ENCODE results near the gene AHRR.
"Not testable (repeated sequence)": the region's sequence is repeated elsewhere in the genome, so short reads cannot be mapped to it uniquely, and the experiment has no call there.

AHRR gene

DNA sequence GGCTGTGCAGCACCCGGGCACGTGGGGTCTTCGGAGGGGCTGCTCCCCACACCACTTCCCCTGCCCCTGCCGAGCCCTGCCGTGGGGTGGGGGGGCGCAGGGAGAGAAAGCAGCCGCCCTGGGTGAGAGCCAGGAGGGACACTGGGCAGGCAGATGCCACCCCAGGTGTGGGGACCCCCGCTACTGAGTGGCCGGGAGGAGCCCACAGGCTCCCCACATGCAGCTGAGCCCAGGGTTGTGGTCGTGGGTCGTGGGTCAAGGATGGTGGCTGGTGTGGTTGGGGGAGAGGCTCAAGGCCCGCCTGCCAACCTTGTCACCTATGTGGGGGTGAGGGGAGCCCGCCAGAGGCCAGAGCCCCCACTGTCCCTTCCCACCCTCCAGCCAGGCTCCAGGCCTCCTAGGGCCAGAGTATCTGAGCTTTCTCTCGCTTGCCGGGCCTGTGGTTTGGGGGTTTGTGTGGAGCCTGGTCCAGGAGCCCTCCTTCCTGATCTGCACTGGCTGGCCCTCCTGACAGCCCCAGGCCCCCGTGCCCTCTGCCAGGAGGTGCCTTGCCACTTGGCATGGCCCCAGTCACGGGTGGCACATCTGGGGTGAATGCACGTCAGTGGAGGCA, 157.0 kb downstream of the AHRR start:
- DNase-seq = no peak

DNA sequence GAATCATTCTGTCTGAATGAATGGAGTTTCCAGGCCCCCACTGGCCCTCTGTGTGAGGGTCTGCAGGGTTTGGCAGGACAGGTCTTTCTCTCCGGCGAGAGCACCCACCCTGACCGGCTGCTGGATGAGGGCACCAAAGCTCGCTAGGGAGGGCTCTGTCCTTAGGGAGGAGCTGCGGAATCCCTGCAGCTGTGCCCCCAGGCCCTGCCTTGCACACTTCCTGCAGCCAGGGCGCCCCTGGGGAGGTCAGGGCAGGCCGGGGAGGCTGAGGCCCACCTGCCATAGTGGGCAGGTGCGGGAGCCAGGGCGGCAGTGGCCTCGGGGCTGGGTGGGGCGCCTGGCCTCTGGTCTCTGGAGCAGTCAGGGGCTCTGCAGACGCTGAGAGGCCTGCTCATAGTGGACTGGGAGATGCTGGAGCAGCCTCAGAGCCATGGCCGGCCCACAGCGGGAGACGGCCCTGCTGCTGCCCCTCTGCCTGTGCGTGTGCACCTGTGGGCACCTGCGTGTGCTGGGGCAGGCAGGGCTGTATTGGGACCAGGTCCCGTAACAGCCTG, 157.5 kb downstream of the AHRR start:
- DNase-seq = no peak

DNA sequence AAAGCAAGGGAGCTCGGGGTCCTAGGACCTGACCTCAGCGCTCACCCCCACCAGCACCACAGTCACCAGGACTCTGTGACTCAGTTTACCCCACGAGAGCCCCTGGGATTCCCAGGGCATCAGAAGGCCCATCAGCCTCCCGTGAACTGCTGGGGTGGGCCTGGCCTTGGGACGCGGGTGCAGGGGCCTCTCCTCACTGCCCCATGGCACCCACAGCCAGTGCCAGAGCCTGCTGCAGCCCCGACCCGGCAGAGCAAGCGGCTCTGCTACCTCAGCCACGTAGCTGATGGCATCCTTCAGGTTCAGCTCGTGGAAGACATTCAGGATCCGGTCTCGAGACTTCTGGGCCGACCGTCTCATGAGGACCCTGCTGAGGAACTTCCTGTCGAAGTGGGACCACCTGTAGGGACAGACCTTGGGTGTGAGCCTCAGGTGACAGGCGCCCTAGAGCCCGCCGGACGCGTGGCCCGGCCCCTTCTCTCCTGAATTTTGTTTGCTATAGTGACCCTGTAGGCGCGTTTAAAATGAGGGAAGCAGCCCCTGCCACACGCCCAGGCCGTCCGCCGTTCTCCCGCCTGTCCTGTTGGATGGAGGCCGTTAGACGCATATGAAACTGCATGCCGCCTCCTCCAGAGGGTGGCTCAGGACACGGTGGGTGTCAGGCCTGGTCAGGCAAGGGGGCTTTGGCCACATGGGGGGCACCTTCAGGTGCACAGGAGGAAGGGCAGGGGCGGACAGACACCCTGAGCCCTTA, 158.2 kb downstream of the AHRR start:
- DNase-seq = no peak

GRCh38 chr5:481347-481746, 159.8 kb downstream of the AHRR start:
- no peak for DNase-seq

DNA sequence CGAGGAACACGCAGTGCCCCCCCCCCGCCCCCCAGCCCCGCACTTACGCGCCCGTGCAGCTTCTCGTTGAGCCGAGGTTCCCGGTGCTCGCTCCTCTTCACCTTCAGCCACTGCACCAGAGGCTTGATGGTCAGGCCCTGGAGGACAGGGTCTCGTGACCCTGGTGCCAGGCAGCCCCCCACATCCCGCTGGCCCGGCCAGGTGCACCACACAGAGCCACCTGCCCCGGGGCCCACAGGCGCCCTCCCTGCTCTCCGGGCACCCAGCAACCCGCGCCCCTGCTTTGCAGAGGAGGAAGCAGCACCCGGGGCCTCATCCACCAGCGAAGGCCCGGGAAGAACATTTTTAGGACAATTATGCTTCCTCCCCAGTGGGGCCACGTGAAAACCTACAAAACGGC, 160.5 kb downstream of the AHRR start:
- no peak for DNase-seq

- no peak for DNase-seq
Observed at GRCh38 chr5:482506-482905, 161.0 kb downstream of the AHRR start.

GRCh38 chr5:483011-483410, 161.5 kb downstream of the AHRR start:
- DNase-seq = no peak

GRCh38 chr5:483434-484140, 162.1 kb downstream of the AHRR start:
- DNase-seq = no peak

DNA sequence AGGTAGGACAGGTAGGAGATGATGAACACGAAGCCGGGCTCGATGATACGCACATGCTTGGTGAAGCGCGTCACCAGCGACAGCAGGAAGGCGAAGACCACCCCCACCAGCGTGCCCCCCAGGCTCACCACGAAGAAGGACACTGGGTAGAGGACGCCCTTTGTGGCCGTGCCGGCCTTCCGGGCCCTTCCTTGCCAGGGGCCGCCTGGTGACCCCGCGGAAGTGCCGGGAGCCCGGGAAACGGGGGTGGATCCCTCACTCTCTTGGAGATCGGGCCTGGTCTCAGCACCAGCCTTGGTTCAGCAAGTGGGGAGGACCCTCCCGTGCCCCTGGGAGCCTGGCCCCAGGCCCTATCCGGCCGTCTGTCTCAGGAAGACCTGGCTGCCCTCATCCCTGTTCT, 163.0 kb downstream of the AHRR start:
- no peak for DNase-seq

- no peak for DNase-seq
Observed at GRCh38 chr5:485113-485945, 163.8 kb downstream of the AHRR start.

- DNase-seq = no peak
Observed at GRCh38 chr5:485946-486491, 164.5 kb downstream of the AHRR start.

- not testable (repeated sequence) for DNase-seq
Observed at GRCh38 chr5:486597-486996, 165.1 kb downstream of the AHRR start.

All from fibroblast of skin of right quadriceps (primary cell).